NCI-H446 (cell line): Measurements from ENCODE around the gene ARCN1.

Experiments used
- DNase-seq, 2 experiments: peaks; one replicate each; lab custom pipeline; 2025; lab: John Stamatoyannopoulos, UW

The ARCN1 gene

DNA sequence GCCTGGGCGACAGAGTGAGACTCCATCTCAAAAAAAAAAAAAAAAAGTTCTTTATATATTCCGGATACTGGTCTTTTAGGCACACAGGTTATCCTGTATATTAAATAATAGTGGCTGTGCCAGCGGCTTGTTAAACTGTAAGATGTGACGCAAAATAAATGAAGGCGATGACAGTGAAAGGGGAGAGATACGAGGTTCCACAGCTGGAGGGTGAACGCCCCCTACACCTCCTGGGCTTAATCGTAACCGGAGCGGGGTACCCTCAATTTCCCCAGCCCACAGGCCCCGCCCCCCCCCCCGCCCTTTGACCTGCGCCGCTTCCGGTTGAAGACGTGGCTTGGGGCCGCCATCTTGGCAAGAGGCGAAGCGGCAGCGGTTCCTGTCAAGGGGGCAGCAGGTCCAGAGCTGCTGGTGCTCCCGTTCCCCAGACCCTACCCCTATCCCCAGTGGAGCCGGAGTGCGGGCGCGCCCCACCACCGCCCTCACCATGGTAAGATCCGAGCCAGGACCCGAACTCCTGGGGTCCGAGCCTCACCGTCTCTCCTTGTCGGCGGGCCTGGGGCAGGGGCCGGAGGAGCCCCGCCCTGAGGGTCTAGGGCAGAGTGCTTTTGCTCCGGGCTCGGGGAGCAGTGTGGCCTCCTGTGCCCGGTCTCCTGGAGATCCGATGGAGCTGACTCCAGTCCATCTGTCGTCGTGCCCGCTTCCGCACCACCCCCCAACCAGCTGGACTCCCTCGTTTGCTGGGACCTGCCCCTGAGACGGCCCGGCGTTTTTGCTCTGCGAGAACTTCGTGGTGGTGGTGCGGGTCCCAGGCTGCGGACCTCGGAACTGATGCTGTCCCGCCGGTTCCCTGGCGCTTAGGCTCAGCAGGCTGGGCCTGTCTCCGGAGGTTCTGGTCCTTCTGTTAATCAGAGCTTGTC, at the start of gene ARCN1:
Gene ARCN1 (plus strand): TSS at position 349 of the 920 bp plus-strand sequence. CDS start 139 bp downstream, at position 488.
- DNase-seq = peak in 1 of 2 experiments; percentile 75

DNA sequence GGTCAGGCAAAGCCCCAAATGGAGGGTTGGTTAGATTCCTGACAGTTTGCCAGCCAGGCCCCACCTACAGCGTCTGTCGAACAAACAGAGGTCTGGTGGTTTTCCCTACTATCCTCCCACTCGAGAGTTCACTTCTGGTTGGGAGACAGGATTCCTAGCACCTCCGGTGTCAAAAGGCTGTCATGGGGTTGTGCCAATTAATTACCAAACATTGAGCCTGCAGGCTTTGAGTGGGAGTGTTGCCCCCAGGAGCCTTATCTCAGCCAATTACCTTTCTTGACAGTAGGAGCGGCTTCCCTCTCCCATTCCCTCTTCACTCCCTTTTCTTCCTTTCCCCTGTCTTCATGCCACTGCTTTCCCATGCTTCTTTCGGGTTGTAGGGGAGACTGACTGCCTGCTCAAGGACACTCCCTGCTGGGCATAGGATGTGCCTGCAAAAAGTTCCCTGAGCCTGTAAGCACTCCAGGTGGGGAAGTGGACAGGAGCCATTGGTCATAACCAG, 49.6 kb upstream of the ARCN1 start:
- DNase-seq = peak in 1 of 2 experiments; percentile 17

DNA sequence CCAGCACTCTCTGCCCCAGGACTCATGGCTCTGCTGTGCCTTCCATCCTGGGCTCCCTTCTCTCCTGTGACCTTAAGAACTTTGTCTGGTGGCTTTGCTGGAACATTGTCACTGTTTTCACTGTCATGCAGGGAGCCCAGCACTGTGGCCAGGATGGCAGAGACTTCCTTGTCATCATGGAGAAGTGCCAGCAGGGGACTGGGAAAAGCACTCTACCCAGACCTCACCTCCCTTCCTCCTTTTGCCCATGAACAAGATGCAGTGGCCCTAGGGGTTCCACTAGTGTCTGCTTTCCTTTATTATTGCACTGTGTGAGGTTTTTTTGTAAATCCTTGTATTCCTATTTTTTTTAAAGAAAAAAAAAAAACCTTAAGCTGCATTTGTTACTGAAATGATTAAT, 47.9 kb upstream of the ARCN1 start:
- DNase-seq = no peak

DNA sequence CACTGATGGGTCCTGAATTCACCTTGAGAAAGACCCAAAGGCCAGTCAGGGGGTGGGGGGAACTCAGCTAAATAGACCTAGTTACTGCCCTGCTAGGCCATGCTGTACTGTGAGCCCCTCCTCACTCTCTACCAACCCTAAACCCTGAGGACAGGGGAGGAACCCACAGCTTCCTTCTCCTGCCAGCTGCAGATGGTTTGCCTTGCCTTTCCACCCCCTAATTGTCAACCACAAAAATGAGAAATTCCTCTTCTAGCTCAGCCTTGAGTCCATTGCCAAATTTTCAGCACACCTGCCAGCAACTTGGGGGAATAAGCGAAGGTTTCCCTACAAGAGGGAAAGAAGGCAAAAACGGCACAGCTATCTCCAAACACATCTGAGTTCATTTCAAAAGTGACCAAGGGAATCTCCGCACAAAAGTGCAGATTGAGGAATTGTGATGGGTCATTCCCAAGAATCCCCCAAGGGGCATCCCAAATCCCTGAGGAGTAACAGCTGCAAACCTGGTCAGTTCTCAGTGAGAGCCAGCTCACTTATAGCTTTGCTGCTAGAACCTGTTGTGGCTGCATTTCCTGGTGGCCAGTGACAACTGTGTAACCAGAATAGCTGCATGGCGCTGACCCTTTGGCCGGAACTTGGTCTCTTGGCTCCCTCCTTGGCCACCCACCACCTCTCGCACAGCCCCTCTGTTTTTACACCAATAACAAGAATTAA, 47.3 kb upstream of the ARCN1 start:
- DNase-seq = no peak

DNA sequence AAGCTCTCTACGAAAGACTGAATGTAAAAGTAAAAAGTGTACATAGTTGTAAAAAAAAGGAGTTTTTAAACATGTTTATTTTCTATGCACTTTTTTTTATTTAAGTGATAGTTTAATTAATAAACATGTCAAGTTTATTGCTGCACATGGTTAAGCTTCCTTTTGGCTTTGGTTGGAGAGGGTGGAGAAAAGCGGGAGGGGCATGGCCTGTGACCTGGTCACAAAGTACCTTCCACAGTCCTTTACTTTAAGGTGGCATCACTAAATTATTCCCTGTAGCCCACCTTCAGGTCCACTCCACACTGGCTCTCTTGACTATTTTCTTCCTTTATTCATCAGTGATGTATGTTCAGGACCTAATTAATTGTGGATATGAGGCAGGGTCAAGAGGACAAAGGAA, 45.5 kb upstream of the ARCN1 start:
- no peak for DNase-seq

DNA sequence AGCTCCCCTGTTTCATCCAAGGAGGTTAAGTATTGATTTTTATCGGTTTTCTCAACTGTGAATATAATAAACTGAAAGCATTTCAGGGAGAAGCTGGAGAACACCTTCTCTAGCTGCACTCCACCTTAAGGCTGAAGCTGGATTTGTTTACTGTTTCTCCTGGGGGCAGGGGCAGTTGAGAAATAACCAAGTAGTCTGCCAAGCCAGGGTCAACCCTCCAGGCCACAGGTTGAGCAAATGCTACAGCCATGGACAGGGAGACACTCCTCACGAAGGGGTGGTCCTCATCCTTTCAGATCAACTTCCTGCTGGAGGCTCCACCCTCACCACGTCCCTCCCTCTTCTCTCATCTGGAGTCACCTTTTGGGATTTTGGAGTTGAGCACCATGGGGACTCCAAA, 45.1 kb upstream of the ARCN1 start, which contains the start of gene TTC36:
Gene TTC36 (plus strand): TSS at position 366 of the 400 bp plus-strand sequence. CDS start 21 bp downstream, at position 387.
- no peak for DNase-seq

DNA sequence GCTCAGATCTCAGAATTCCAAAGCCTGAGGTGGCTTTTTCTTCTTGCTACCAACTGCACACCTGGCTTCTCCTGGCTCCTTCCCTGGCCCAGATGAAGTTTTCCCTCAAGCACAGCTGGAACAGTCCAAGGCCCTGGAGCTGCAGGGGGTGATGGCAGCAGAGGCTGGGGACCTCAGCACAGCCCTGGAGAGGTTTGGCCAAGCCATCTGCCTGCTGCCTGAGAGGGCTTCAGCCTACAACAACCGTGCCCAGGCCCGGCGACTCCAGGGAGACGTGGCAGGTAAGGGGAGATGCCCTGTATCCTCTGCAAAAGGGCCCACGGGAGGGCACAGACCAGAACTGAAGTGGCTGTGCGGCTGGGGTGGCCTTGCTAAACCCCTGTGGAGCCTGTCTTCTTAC, 43.7 kb upstream of the ARCN1 start:
- no peak for DNase-seq

DNA sequence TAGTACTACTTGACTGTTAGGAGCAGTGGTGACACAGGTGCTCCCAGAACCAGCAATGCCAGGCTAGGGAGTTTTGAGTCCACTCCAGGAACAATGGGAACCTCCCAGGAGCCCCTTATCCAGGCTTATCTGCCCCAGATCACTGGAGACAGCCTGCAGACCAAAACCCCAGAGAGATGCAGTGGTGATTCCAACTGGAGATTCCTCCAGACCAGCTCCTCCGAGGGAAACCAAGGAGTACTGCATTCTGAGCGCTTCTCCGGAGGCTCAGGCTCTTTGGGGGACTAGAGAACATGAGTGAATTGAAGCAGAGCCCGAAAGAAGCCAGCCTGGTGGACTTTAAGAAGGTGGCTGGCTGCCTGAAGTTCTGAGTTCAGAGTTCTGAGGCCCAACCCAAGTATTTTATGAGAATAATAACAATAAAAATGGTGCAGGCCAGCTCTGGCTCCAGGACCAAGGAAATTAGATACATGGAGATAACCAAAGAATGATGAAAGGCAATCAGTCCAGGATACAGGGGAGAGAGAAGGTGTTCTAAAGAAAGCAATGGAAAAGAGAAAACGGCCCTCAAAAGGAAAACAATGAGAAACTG, 42.5 kb upstream of the ARCN1 start:
- DNase-seq = no peak

DNA sequence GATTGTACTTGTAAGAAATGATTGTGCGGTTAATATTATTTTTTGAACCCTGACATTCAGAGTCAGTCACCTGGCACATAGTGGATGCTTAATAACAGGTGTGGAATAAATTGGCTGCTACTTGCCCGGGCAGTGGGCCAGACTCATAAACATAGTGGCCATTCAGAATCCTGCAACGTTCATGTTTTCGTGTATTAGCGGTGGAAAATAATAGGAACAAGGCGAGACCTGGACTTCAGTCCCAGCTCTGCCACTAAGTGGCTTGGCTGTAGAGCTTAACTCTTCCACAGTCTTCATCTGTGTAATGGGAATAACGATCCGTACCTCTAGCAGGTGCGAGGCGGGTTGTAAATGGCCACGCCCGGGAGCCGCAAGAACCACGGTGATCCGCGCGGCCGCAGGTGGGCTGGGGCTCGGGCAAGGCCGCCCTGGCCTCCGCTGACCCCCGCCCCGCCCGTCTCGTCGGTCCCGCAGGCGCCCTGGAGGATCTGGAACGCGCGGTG, 42.0 kb upstream of the ARCN1 start:
- DNase-seq = no peak

DNA sequence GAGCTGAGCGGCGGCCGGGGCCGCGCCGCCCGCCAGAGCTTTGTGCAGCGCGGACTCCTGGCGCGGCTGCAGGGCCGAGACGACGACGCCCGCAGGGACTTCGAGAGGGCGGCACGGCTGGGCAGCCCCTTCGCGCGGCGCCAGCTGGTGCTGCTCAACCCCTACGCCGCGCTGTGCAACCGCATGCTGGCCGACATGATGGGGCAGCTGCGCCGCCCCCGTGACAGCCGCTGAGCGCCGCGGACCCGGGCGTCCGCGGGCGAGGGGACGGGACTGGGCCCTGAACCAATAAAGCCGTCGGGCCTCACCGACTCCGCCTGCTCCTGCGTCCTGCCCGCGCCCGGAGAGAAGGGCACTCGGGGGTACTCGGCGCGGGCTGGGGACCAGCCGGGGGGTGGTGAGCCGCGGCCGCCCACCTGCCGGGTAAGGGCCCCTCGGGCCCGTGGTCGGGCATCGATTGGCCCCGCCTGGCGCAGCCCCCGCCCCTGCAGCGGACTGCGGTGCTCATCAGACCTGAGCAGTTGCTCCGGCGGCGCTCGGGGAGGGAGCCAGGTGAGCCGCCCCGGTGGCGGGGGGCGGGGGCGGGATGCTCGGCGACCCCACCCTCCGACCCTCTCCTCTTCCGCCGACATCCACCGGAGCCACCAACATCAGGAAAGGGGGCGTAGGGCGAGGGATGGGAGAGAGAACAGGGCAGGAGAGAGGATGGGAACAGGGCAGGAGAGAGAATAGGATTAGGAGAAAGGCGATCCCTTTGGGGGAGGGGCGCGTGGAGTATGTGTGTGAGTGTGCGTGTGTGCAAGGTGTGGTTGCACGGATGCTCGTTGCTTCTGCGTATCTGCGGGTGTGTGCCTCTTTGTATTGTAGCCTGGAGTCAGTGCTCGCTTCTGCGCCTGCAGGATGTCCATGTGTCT, 41.3 kb upstream of the ARCN1 start, which contains the start of gene TMEM25:
Gene TMEM25 (plus strand): TSS at position 510 of the 914 bp plus-strand sequence. CDS start 610 bp downstream, outside the sequence.
- DNase-seq = peak in 1 of 2 experiments; percentile 62

DNA sequence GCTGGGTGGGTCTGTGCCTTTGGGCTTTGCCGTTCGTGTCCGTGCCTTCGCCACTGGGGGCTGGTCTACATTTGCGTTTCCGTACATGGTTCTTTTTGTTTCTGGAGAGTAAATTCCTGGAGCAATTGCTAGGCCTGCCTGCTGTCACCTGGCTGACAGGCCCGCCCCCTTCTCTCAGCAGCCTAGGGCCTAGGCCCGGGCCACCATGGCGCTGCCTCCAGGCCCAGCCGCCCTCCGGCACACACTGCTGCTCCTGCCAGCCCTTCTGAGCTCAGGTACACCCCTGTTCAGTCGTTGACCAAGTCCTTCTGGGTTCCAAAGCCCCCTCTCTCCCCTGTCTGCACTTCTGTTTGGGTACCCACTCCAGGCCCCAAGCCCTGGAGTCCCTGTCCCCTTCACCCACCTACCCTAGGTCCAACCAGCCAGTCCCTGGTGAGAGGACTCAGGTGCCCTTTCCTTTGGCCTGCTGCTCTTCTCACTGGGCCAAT, 40.6 kb upstream of the ARCN1 start:
- DNase-seq = no peak

DNA sequence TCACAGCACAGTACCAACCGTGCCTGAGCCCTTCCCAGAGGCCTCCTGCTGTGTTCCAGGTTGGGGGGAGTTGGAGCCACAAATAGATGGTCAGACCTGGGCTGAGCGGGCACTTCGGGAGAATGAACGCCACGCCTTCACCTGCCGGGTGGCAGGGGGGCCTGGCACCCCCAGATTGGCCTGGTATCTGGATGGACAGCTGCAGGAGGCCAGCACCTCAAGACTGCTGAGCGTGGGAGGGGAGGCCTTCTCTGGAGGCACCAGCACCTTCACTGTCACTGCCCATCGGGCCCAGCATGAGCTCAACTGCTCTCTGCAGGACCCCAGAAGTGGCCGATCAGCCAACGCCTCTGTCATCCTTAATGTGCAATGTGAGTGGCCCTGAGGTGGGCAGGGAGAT, 40.1 kb upstream of the ARCN1 start:
- no peak for DNase-seq

DNA sequence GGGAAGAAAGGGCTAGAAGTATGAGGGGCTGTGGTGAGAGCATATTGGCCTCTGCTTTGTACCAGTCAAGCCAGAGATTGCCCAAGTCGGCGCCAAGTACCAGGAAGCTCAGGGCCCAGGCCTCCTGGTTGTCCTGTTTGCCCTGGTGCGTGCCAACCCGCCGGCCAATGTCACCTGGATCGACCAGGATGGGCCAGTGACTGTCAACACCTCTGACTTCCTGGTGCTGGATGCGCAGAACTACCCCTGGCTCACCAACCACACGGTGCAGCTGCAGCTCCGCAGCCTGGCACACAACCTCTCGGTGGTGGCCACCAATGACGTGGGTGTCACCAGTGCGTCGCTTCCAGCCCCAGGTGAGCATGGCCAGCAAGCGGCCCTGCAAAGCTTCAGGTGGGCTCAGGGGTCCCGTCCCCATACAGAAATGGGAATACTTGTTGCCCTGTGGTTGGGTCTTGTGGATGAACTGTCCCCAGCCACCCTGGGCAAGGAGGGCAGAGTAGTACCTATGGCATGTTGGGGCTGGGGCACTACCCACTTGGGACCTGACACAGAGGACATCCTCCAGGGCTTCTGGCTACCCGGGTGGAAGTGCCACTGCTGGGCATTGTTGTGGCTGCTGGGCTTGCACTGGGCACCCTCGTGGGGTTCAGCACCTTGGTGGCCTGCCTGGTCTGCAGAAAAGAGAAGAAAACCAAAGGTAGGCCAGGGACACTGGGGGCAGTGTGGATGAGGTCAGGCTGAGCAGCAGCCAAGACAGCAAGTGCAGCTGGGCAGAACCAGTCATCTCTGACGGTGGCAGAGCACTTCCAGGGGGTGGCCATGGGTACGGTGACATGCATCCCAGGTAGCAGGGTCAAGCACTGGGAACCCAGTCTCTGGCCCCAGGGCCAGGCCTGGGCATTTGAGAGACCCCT, 39.1 kb upstream of the ARCN1 start:
- DNase-seq = no peak

DNA sequence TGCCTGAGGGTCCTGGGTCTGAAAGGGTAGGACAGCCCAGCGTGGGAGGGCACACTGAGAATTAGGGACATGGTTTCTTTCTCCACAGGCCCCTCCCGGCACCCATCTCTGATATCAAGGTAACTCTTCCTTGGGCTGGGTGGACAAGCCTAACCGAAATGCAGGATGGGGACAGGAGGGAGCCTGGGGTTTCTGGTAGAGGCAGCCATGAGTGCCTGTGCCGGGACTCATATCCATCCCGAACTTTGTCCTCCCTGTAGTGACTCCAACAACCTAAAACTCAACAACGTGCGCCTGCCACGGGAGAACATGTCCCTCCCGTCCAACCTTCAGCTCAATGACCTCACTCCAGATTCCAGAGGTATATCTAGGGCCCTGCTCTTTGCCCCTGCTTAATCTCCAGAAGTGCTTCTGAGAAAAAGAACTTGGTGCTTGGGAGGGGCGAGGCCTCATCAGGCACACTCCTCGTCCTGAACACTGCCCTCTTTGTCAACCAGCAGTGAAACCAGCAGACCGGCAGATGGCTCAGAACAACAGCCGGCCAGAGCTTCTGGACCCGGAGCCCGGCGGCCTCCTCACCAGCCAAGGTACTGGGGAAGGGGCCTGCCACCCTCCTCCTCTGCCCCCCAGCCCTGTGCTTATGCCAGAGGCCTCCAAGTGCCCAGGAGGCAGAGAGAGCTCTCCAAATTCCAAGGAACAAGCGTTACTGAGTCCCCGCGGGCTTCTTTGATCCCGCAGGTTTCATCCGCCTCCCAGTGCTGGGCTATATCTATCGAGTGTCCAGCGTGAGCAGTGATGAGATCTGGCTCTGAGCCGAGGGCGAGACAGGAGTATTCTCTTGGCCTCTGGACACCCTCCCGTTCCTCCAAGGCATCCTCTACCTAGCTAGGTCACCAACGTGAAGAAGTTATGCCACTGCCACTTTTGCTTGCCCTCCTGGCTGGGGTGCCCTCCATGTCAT, 38.2 kb upstream of the ARCN1 start:
- no peak for DNase-seq

DNA sequence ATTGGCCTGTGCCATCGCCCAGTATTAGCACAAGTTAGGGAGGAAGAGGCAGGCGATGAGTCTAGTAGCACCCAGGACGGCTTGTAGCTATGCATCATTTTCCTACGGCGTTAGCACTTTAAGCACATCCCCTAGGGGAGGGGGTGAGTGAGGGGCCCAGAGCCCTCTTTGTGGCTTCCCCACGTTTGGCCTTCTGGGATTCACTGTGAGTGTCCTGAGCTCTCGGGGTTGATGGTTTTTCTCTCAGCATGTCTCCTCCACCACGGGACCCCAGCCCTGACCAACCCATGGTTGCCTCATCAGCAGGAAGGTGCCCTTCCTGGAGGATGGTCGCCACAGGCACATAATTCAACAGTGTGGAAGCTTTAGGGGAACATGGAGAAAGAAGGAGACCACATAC, 36.9 kb upstream of the ARCN1 start:
- DNase-seq = no peak

DNA sequence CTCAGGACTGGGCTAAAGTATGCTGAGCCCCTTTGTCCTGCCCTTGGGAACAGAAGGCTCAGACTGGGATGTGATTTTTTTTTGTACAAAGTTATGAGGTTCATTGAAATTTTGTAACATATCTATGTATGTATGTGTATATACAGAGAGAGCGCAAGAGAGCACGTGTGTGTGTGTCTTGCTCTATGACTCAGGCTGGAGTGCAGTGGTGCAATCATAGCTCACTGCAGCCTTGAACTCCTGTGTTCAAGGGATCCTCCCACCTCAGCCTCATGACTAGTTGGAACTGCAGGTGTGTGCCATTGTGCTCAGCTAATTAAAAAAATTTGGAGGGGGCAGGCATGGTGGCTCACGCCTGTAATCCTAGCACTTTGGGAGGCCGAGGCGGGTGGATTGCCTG, 35.5 kb upstream of the ARCN1 start:
- no peak for DNase-seq

DNA sequence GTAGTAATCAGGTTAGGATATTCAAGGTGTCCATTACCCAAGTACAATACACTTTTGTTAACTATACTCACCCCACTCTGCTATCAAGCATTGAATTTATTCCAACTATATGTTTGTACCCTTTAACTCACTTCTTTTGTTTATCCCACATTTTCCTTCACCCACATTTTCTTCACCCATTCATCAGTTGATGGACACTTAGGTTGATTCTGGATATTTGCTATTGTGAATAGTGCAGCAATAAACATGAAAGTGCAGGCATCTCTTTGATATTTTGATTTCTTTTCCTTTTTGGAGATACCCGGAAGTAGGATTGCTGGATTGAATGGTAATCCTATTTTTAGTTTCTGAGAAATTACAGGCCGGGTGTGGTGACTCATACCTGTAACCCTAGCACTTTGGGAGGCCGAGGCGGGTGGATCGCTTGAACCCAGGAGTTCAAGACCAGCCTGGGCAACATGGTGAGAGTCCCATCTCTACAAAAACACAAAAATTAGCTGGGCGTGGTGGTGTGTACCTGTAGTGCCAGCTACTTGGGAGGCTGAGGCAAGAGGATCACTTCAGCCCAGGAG, 34.7 kb upstream of the ARCN1 start:
- no peak for DNase-seq

DNA sequence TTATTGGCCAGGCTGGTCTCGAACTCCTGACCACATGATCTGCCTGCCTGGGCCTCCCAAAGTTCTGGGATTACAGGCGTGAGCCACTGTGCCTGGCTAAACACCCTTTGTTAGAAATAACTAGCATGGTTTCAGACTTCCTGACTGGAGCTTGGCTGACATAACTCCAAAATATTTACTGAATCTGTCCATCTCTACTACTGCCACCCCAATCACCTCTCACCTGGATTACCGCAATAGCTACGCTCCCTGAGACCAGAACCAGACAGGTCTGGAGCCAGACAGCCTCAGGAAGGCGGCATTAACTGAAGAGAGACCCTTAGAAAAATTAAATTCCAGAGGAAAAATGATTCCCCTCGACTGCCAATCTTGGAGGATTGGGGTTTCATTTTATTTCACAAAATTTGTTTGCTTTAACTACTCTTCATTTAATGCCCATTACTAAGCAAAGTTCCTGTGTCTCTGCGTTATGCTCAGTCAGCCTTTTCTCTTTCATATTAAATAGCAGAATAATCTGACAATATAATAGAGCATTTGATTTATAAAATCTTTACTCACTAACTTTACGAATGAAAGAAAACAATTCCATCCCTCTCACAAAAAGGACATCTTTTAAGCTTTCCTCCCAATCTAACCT, 28.1 kb upstream of the ARCN1 start:
- no peak for DNase-seq
